Caco-2 (cell line): Measurements from ENCODE around the gene COX7B2. TPM values are rescaled to one million over a fixed set of nuclear protein-coding genes. Genes with fewer than 3 reads are reported as not detected.

Source experiments
- BruUV-seq: library from RNA; stranded (reverse); fragments of 400-500 nt; replicated peaks from 2 replicates; lab custom pipeline; 2021; lab: Mats Ljungman, UMichigan
- CTCF ChIA-PET: fragments of 300-600 bp; sonication (Branson Sonifier 250); formaldehyde crosslinking; loops from one replicate; lab custom pipeline; 2022; ENCODE audit warnings: antibody characterized with exemption; lab: Charles Lee
- POLR2A ChIA-PET: fragments of 300-600 bp; sonication (Branson Sonifier 250); formaldehyde crosslinking; loops from one replicate; lab custom pipeline; 2022; ENCODE audit warnings: antibody characterized with exemption; lab: Charles Lee
- DNase-seq, 2 experiments: peaks; one replicate each; pipeline versions ENCODE4 v3.0.0 to v3.0.0-alpha.2; 2020 to 2022
- H3K27me3 ChIP-seq: replicated peaks from 2 replicates; pipeline ENCODE4 v1.6.0; 2011; ENCODE audit warnings: low read length; ENCODE audit not compliant: control insufficient read depth, insufficient read depth
- H3K36me3 ChIP-seq: 2 replicates; pipeline ENCODE4 v1.5.1; 2011; ENCODE audit warnings: low read length; ENCODE audit not compliant: control insufficient read depth, insufficient read depth
- H3K4me1 ChIP-seq: fragments of 250-450 bp; sonication (Bioruptor Pico); 2 replicates; pipeline ENCODE4 v1.5.1; 2020; ENCODE audit warnings: mild to moderate bottlenecking
- H3K4me3 ChIP-seq: 2 replicates; pipeline ENCODE4 v1.5.1; 2011; ENCODE audit warnings: low read depth, mild to moderate bottlenecking, control low read depth, low read length
- H3K9me3 ChIP-seq: fragments of 250-450 bp; sonication (Bioruptor Pico); 2 replicates; pipeline ENCODE4 v1.5.1; 2020; ENCODE audit warnings: mild to moderate bottlenecking, moderate library complexity
- H3K27ac Mint-ChIP-seq: one replicate; pipeline ENCODE4 v1.8.0; 2022; ENCODE audit warnings: mixed read lengths; ENCODE audit not compliant: unreplicated experiment
- H3K27me3 Mint-ChIP-seq: one replicate; pipeline ENCODE4 v1.8.0; 2022; ENCODE audit warnings: mixed read lengths; ENCODE audit not compliant: insufficient read depth, unreplicated experiment
- H3K36me3 Mint-ChIP-seq: one replicate; pipeline ENCODE4 v1.8.0; 2022; ENCODE audit warnings: mild to moderate bottlenecking, mixed read lengths; ENCODE audit not compliant: insufficient read depth, unreplicated experiment
- H3K4me1 Mint-ChIP-seq: one replicate; pipeline ENCODE4 v1.8.0; 2022; ENCODE audit warnings: low read depth, mixed read lengths; ENCODE audit not compliant: unreplicated experiment
- H3K4me3 Mint-ChIP-seq: one replicate; pipeline ENCODE4 v1.8.0; 2022; ENCODE audit warnings: mild to moderate bottlenecking, moderate library complexity, mixed read lengths; ENCODE audit not compliant: unreplicated experiment
- H3K9me3 Mint-ChIP-seq: one replicate; pipeline ENCODE4 v1.8.0; 2022; ENCODE audit warnings: mixed read lengths; ENCODE audit not compliant: unreplicated experiment
- intact Hi-C: fragments of 100-400 bp; cut with micrococcal nuclease; formaldehyde crosslinking; loops from one replicate; pipeline ENCODE4 v1.10.0; 2022; ENCODE audit not compliant: unreplicated experiment
- total RNA-seq: library from RNA; stranded (reverse); gene quantifications from 2 replicates; pipeline ENCODE4 v1.2.3, GENCODE V29; 2022
- TF ChIP-seq, protein P1 (sequence below), 2 experiments: fragments of 200-600 bp in 1 of 2; IDR thresholded peaks; 1 replicate in 1 of 2; 2 replicates in 1 of 2; pipeline versions ENCODE4 v1.5.1 to v1.8.0; 2011 to 2022; ENCODE audit warnings: antibody characterized with exemption in 1 of 2, control low read depth in 1 of 2, inconsistent platforms in 1 of 2, low read depth in 1 of 2, low read length in 1 of 2, mild to moderate bottlenecking in 1 of 2, moderate library complexity in 1 of 2; ENCODE audit not compliant: insufficient read depth in 1 of 2, severe bottlenecking in 1 of 2, unreplicated experiment in 1 of 2

COX7B2 gene
- total RNA-seq, 1 experiment from 2014 or later, result not detected

DNA sequence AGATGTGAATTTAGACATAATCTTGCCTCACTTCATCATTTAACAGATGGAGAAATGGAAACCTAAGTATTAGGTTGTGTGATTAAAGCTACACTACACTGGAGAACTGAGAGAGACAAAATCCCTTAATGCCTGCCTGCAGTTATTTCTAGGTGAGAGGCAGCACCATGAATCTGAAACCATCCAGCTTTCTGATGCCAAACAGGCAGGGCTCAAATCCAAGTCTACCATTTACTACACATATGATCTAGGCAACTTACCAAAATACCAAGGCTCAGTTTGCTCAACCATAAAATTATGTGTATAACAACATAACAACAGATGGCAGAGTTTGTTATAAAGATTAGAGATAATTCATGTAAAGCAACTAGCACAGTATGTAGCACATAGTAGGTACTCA, 45.6 kb upstream of the COX7B2 start:
- intact Hi-C loops, result no loop called here
- POLR2A ChIA-PET, result no interaction called here

DNA sequence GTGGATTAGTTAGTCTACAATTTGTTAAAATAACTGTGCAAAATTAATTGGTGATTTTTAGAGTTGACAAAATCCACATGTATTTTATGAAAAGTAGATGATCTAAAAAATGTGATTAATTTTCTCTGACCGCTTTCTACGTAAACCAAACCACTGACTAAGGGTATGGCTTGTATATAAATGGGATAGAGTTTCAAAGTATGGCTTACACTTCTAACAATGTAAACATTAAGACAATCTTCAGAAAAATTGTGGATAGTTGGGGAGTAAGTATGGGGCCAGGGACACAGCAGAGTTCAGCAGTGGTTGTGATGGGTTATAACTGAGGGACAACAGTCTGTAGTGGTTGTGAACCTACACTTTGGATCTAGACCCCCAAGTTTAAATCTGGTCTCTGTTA, 44.5 kb upstream of the COX7B2 start:
- BruUV-seq, result no TSS peak
- Mint-ChIP-seq H3K27me3 (no peaks in the 10 kb centered on the region), H3K27ac (no peak overlapping the region), H3K4me3 (no peak overlapping the region), H3K4me1 (no peaks in the 10 kb centered on the region), H3K9me3 (no peaks in the 10 kb centered on the region), H3K36me3 (no peaks in the 10 kb centered on the region)
- H3K9me3 ChIP-seq, result no peaks in the 10 kb centered on the region
- no peak for DNase-seq
- POLR2A ChIA-PET, result no interaction called here
- TF ChIP-seq, protein P1, sequence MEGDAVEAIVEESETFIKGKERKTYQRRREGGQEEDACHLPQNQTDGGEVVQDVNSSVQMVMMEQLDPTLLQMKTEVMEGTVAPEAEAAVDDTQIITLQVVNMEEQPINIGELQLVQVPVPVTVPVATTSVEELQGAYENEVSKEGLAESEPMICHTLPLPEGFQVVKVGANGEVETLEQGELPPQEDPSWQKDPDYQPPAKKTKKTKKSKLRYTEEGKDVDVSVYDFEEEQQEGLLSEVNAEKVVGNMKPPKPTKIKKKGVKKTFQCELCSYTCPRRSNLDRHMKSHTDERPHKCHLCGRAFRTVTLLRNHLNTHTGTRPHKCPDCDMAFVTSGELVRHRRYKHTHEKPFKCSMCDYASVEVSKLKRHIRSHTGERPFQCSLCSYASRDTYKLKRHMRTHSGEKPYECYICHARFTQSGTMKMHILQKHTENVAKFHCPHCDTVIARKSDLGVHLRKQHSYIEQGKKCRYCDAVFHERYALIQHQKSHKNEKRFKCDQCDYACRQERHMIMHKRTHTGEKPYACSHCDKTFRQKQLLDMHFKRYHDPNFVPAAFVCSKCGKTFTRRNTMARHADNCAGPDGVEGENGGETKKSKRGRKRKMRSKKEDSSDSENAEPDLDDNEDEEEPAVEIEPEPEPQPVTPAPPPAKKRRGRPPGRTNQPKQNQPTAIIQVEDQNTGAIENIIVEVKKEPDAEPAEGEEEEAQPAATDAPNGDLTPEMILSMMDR (IDR thresholded peaks at IDR 0.05; ENCODE audit: insufficient read depth in 1 of 2, low read depth in 1 of 2, low read length in 1 of 2, severe bottlenecking in 1 of 2, unreplicated experiment in 1 of 2), result no peak
- CTCF ChIA-PET, result no interaction called here
- no peaks in the 10 kb centered on the region for H3K36me3 ChIP-seq
- no peaks in the 10 kb centered on the region for H3K4me1 ChIP-seq
- intact Hi-C loops, result no loop called here
- no peaks in the 10 kb centered on the region for H3K27me3 ChIP-seq
- H3K4me3 ChIP-seq, result no peak overlapping the region

More for the DNA sequence above, 45.6 kb upstream of the COX7B2 start:
- no peak for DNase-seq
- no peaks in the 10 kb centered on the region for H3K27me3 ChIP-seq
- no peaks in the 10 kb centered on the region for H3K9me3 ChIP-seq
- Mint-ChIP-seq H3K4me1 (no peaks in the 10 kb centered on the region), H3K27ac (no peak overlapping the region), H3K9me3 (no peaks in the 10 kb centered on the region), H3K27me3 (no peaks in the 10 kb centered on the region), H3K4me3 (no peak overlapping the region), H3K36me3 (no peaks in the 10 kb centered on the region)
- H3K4me3 ChIP-seq, result no peak overlapping the region
- TF ChIP-seq, protein P1 (IDR thresholded peaks at IDR 0.05; ENCODE audit: insufficient read depth in 1 of 2, low read depth in 1 of 2, low read length in 1 of 2, severe bottlenecking in 1 of 2, unreplicated experiment in 1 of 2), result no peak
- BruUV-seq, result no TSS peak
- no peaks in the 10 kb centered on the region for H3K4me1 ChIP-seq
- no peaks in the 10 kb centered on the region for H3K36me3 ChIP-seq
- CTCF ChIA-PET, result no interaction called here

DNA sequence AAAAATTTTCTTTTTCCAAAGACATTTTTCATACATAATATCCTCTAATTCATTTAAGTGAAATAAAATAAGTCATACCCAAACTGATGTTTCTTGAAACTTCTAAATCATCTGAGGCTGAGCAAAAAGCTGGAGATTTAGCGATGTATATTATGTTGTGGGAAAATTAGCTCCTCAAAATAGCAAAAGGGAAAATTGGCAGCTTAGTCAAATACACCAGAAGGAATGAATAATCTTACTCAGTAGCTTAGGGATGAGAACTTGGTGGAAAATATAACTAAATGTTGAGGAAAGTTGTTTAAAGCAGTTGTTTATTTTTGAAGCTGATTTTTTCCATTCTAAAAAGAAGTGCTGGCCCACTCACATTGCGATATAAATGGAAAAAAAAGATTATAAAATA, 43.4 kb upstream of the COX7B2 start:
- no peak overlapping the region for H3K4me3 ChIP-seq
- no TSS peak for BruUV-seq
- no peak for DNase-seq
- Mint-ChIP-seq H3K4me1 (no peaks in the 10 kb centered on the region), H3K27me3 (no peaks in the 10 kb centered on the region), H3K27ac (no peak overlapping the region), H3K36me3 (no peaks in the 10 kb centered on the region), H3K9me3 (no peaks in the 10 kb centered on the region), H3K4me3 (no peak overlapping the region)
- intact Hi-C loops, result no loop called here
- H3K9me3 ChIP-seq, result no peaks in the 10 kb centered on the region
- H3K36me3 ChIP-seq, result no peaks in the 10 kb centered on the region
- TF ChIP-seq, protein P1 (IDR thresholded peaks at IDR 0.05; ENCODE audit: insufficient read depth in 1 of 2, low read depth in 1 of 2, low read length in 1 of 2, severe bottlenecking in 1 of 2, unreplicated experiment in 1 of 2), result no peak
- POLR2A ChIA-PET, result no interaction called here
- H3K27me3 ChIP-seq, result no peaks in the 10 kb centered on the region
- CTCF ChIA-PET, result no interaction called here
- no peaks in the 10 kb centered on the region for H3K4me1 ChIP-seq
